ENCODE data around the gene SEPTIN14.
"Not testable (repeated sequence)": the region's sequence is repeated elsewhere in the genome, so short reads cannot be mapped to it uniquely, and the experiment has no call there.

Gene SEPTIN14

GRCh38 chr7:55862652-55863051 is at the start of gene SEPTIN14:
TSS of gene SEPTIN14 (minus strand) at chr7:55862752. CDS start at chr7:55861996, 756 bp downstream.
- DNase-seq (ENCODE audit: low read depth) = not testable (repeated sequence)

GRCh38 chr7:55903985-55904759 is 41.6 kb upstream of the SEPTIN14 start:
- no peak for DNase-seq (ENCODE audit: low read depth)

- not testable (repeated sequence) for DNase-seq (ENCODE audit: low read depth)
Observed at GRCh38 chr7:55901059-55901458, 38.5 kb upstream of the SEPTIN14 start.

- no peak for DNase-seq (ENCODE audit: low read depth)
Observed at GRCh38 chr7:55898287-55898686, 35.7 kb upstream of the SEPTIN14 start.

GRCh38 chr7:55895021-55895420 is 32.5 kb upstream of the SEPTIN14 start:
- DNase-seq (ENCODE audit: low read depth) = no peak

GRCh38 chr7:55893940-55894339 is 31.4 kb upstream of the SEPTIN14 start:
- no peak for DNase-seq (ENCODE audit: low read depth)

GRCh38 chr7:55888378-55888777 is 25.8 kb upstream of the SEPTIN14 start:
- DNase-seq (ENCODE audit: low read depth) = not testable (repeated sequence)

GRCh38 chr7:55887821-55888247 is 25.3 kb upstream of the SEPTIN14 start:
- no peak for DNase-seq (ENCODE audit: low read depth)

GRCh38 chr7:55884321-55884720 is 21.8 kb upstream of the SEPTIN14 start:
- DNase-seq (ENCODE audit: low read depth) = no peak

GRCh38 chr7:55878691-55879090 is 16.1 kb upstream of the SEPTIN14 start:
- DNase-seq (ENCODE audit: low read depth) = no peak

GRCh38 chr7:55877308-55877707 is 14.8 kb upstream of the SEPTIN14 start:
- no peak for DNase-seq (ENCODE audit: low read depth)

- no peak for DNase-seq (ENCODE audit: low read depth)
Observed at GRCh38 chr7:55873765-55874164, 11.2 kb upstream of the SEPTIN14 start.

- DNase-seq (ENCODE audit: low read depth) = no peak
Observed at GRCh38 chr7:55871932-55872485, 9.5 kb upstream of the SEPTIN14 start.

GRCh38 chr7:55868989-55869388 is 6.4 kb upstream of the SEPTIN14 start:
- DNase-seq (ENCODE audit: low read depth) = not testable (repeated sequence)

GRCh38 chr7:55845164-55845563 is 17.4 kb downstream of the SEPTIN14 start:
- DNase-seq (ENCODE audit: low read depth) = not testable (repeated sequence)

- DNase-seq (ENCODE audit: low read depth) = no peak
Observed at GRCh38 chr7:55838595-55838994, 24.0 kb downstream of the SEPTIN14 start.

GRCh38 chr7:55827577-55827976 is 35.0 kb downstream of the SEPTIN14 start:
- no peak for DNase-seq (ENCODE audit: low read depth)

GRCh38 chr7:55818686-55819085 is 43.9 kb downstream of the SEPTIN14 start:
- no peak for DNase-seq (ENCODE audit: low read depth)

- DNase-seq (ENCODE audit: low read depth) = not testable (repeated sequence)
Observed at GRCh38 chr7:55797260-55797659, 65.3 kb downstream of the SEPTIN14 start.

GRCh38 chr7:55794527-55794926 is 68.0 kb downstream of the SEPTIN14 start:
- no peak for DNase-seq (ENCODE audit: low read depth)

- no peak for DNase-seq (ENCODE audit: low read depth)
Observed at GRCh38 chr7:55792048-55792447, 70.5 kb downstream of the SEPTIN14 start.

- no peak for DNase-seq (ENCODE audit: low read depth)
Observed at GRCh38 chr7:55787796-55788195, 74.8 kb downstream of the SEPTIN14 start.

GRCh38 chr7:55786901-55787300 is 75.7 kb downstream of the SEPTIN14 start:
- no peak for DNase-seq (ENCODE audit: low read depth)

- not testable (repeated sequence) for DNase-seq (ENCODE audit: low read depth)
Observed at GRCh38 chr7:55785444-55785843, 77.1 kb downstream of the SEPTIN14 start.

Data from stimulated activated CD8-positive, alpha-beta memory T cell treated with anti-CD3 and anti-CD28 coated beads, Interleukin-15, amount 100 ng/mL, for 24 hours (primary cell).